ENCODE results near the gene LCNL1. TPM values are rescaled to one million over a fixed set of nuclear protein-coding genes. Genes with fewer than 3 reads are reported as not detected.

LCNL1 gene
- polyA plus RNA-seq, 3 donors from 2014 or later, result not detected

DNA sequence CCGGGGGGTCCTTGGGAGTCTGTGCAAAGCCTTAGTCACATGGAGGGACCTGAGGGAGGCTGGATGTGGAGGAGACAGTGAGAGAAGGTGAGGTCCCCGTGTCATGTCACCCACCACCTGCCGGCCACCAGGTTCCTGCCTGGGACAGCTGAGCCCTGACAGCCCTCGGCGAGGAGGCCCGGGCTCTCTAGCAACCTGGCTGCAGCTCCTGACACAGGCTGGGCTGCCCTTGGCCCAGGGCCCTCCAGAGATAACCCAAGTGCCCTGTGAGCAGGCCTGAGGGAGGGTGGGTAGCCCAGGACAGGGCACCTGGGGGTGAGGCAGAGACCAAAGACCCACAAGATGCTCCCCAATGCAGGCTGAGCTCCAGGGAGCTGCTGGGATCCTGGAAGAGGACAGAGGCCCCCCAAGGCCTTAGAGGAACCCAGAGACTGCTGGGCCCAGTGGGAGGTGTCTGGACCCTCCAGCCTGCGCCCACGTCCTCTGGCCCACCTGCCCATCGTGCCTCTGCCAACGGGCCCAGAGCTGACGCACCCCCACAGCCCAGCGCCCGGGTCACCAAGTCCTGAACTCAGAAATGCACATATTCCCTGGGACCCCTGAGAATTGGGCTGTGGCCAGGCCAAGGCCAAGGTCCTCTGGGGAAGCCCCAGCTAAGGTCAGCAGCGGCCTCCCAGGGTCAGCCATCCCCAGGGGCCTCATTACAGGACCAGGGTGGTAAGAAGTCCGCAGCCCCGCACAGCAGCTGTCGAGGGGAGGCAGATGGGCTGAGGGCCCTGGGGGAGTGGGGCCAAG is 14.3 kb upstream of the LCNL1 start:
- Mint-ChIP-seq H3K36me3 (no peaks in the 10 kb centered on the region), H3K27me3 (ENCODE audit: low read depth in 3 of 3) (peaks cover 0 to 11% (median 5%) of the 10 kb centered on the region in 3 donors), H3K4me1 (peaks cover 23 to 28% of the 10 kb centered on the region in 2 donors), H3K4me3 (no peak overlapping the region), H3K27ac (no peak overlapping the region), H3K9me3 (no peaks in the 10 kb centered on the region)
- no peak for DNase-seq

DNA sequence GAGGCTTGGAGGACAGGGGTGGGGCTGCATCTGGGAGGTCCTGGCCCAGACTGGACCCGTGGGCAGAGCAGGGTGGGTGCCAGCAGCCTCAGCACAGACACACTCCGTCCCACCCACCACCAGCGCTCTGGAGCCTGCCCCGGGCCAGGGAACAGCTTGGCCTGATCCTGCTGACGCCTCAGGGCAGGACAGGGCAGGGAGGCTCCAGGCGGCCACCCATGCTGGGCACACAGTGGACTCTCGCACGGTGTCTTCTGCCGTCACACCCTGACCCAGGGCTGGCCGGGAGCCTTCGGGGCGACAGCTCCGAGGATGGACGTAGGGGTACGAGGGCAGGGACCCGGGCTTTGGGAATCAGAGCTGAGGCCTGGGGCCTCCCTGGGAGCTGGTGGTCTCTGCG is 13.6 kb upstream of the LCNL1 start:
- Mint-ChIP-seq H3K4me1 (peaks cover 23 to 33% of the 10 kb centered on the region in 2 donors), H3K27me3 (ENCODE audit: low read depth in 3 of 3) (peaks cover 0 to 11% (median 5%) of the 10 kb centered on the region in 3 donors), H3K4me3 (no peak overlapping the region), H3K36me3 (no peaks in the 10 kb centered on the region), H3K9me3 (no peaks in the 10 kb centered on the region), H3K27ac (no peak overlapping the region)
- no peak for DNase-seq

DNA sequence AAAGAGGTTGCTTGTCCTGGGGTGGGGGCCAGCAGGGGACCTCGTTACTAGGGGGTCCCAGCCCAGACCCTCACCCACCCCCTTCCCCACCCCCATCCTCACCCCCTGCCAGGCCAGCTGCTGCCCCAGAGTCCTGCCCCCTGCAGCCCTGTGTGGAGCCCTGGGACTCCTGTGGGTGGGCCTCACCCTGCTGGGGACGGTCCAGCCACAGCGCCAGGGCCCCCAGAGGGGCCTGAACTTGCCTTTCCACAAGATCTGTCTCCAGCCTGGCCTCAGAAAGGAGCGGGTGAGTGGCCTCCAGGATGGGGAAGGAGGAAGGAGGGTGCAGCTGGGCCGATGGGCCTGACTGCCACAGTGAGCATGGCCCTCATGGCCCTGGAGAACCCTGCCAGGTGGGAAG is 13.0 kb upstream of the LCNL1 start:
- no peak for DNase-seq
- Mint-ChIP-seq H3K4me3 (no peak overlapping the region), H3K4me1 (peaks cover 22 to 33% of the 10 kb centered on the region in 2 donors), H3K9me3 (no peaks in the 10 kb centered on the region), H3K36me3 (no peaks in the 10 kb centered on the region), H3K27ac (no peak overlapping the region), H3K27me3 (ENCODE audit: low read depth in 3 of 3) (peaks cover 0 to 11% (median 5%) of the 10 kb centered on the region in 3 donors)

DNA sequence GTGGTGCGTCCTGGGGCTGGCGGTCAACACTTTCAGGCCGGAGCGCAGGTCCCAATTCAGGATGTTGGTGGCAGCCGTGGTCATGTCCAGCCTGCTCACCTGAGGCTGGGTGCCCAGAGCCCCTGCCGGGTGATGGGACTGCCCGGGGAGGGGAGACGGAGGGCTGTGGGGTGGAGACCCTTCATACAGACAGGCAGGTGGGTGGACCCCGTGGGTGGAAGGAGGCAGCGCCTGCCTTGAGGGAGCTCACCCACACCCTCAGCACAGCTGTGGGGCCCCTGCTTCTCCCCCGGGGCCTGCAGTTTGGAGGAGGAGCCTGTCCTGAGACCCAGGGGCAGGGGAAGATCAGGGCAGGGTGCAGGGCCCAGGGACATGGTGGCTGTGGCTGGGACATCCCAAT is 12.4 kb upstream of the LCNL1 start:
- Mint-ChIP-seq H3K4me3 (no peak overlapping the region), H3K4me1 (peaks cover 22 to 34% of the 10 kb centered on the region in 2 donors), H3K27me3 (ENCODE audit: low read depth in 3 of 3) (peaks cover 0 to 9% (median 5%) of the 10 kb centered on the region in 3 donors), H3K27ac (no peak overlapping the region), H3K36me3 (no peaks in the 10 kb centered on the region), H3K9me3 (no peaks in the 10 kb centered on the region)
- DNase-seq, result no peak

DNA sequence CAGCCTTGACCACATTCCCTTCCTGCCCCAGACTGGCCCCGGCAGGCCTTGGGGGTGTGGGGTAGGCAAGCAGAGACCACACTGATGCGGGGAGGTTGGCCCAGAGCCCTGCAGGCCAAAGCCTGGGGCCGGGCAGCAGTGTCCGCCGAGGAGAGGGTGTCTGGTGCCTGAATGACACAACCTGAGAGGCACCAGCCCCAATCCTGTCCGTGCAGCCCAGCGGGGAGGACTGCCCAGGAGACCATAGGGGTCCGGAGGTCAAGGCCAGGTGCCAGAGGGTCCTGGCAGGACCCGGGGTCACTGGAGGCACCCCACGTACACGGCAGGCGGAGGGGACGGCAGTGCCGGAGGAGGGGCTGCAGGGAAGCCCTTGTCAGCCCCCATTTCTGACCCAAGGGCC is 11.0 kb upstream of the LCNL1 start:
- H3K4me1 Mint-ChIP-seq, result peaks cover 20 to 35% of the 10 kb centered on the region in 2 donors
- no peak for DNase-seq
- no peaks in the 10 kb centered on the region for H3K36me3 Mint-ChIP-seq
- no peak overlapping the region for H3K4me3 Mint-ChIP-seq
- no peaks in the 10 kb centered on the region for H3K27me3 Mint-ChIP-seq (ENCODE audit: low read depth in 3 of 3)
- H3K27ac Mint-ChIP-seq, result no peak overlapping the region
- no peaks in the 10 kb centered on the region for H3K9me3 Mint-ChIP-seq

DNA sequence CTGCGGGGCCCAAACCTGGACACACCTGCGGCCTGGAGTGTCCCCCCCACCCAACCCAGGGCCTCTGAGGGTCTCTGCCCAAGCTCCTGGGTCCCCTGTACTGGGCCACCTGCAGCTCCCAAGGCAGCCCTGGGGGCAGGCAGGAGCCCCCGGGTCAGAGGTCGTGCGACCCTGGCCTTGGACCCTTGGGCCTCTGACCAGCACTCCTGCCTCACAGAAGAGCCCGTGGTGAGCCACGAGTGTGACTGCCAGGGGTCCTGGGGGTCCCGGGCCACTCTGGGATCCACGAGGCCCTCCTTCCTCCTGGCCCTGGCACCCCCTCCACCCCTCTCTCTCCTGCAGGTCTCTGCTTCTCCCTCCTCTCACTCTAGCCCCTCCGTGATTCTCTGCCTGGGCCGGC is 10.5 kb upstream of the LCNL1 start:
- H3K4me1 Mint-ChIP-seq, result peaks cover 20 to 34% of the 10 kb centered on the region in 2 donors
- no peak for DNase-seq
- peaks cover 0 to under 1% (median 0%) of the 10 kb centered on the region in 3 donors for H3K27me3 Mint-ChIP-seq (ENCODE audit: low read depth in 3 of 3)
- H3K9me3 Mint-ChIP-seq, result no peaks in the 10 kb centered on the region
- H3K27ac Mint-ChIP-seq, result no peak overlapping the region
- no peak overlapping the region for H3K4me3 Mint-ChIP-seq
- no peaks in the 10 kb centered on the region for H3K36me3 Mint-ChIP-seq

DNA sequence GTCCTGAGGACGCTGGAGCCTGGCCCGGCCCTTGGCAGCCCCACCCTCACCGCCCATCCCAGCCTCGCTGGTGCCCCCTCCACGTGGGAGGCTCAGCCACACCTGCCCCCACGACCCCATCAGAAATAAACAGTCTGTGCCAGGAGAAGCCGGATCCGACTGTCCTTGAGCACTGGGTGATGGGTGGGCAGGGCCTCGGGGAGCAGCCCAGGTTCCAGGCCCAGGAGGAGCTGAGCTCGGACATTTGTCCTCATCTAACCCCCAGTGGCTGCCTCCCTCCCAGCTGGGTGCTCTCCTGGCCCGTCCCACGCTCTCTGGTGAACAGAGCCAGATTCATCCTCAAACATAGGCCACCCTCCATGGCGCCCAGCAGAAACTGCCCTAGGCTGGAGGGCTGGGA is 10.1 kb upstream of the LCNL1 start:
- no peaks in the 10 kb centered on the region for H3K9me3 Mint-ChIP-seq

DNA sequence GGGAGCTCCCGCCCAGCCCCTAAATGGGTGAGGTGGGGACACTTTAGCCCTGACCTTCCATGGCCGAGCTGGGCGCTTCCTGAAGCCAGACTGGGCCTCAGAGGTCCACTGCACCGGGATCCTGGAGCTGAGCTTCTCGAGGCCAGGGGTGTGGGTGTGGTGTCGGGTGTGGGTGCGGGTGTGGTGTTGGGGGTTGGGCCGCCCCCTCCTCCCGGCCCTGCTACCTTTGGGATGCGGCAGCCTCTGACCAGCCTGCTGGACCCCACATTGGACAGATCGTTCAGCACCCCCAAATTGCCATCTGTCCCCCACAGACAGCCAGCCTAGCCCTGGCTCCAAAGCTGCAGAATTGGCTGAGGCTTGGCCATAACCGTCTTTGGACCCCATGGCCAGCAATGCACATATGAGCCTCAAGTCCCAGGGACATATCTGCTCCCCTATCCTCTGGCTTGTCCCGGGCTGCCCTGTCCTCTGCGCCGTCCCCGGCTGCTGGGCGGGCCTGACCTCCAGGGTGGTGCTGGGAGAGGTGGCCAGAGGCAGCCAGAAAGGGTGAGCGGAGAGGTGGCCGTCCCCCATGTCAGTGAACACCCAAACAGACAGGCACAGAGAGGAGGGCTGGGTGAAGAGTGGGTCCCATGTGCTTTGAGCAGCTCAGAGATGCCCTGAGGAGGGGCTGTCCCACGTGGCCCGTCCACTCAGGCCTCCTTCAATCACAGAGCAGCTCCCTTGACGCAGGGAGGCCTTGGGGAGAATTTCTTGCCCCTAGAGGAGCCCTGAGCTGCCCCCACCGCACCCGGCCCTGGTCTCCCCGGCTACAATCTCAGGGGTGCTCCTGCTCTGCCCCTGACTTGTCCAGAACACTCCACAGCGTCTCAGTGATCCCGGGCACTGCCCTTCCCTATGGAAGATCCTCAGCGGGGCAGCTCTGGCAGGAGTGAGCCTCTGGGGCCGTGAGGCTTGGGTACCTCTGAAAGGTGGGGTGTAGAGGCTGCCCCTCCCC is 8.9 kb upstream of the LCNL1 start:
- Mint-ChIP-seq H3K27me3 (ENCODE audit: low read depth in 3 of 3) (peaks cover 0 to 3% (median 0%) of the 10 kb centered on the region in 3 donors), H3K4me1 (peaks cover 20 to 36% of the 10 kb centered on the region in 2 donors), H3K4me3 (peak overlapping the region in 3 of 5 donors; percentile 4 to 29 (median 23)), H3K27ac (peak overlapping the region in 2 of 6 donors; percentile 82 to 85), H3K36me3 (no peaks in the 10 kb centered on the region), H3K9me3 (no peaks in the 10 kb centered on the region)
- DNase-seq, result no peak

More for the DNA sequence above, 10.1 kb upstream of the LCNL1 start:
- Mint-ChIP-seq H3K27ac (no peak overlapping the region), H3K4me3 (no peak overlapping the region), H3K4me1 (peaks cover 20 to 36% of the 10 kb centered on the region in 2 donors), H3K27me3 (ENCODE audit: low read depth in 3 of 3) (peaks cover 0 to 3% (median 0%) of the 10 kb centered on the region in 3 donors), H3K36me3 (no peaks in the 10 kb centered on the region)
- no peak for DNase-seq

DNA sequence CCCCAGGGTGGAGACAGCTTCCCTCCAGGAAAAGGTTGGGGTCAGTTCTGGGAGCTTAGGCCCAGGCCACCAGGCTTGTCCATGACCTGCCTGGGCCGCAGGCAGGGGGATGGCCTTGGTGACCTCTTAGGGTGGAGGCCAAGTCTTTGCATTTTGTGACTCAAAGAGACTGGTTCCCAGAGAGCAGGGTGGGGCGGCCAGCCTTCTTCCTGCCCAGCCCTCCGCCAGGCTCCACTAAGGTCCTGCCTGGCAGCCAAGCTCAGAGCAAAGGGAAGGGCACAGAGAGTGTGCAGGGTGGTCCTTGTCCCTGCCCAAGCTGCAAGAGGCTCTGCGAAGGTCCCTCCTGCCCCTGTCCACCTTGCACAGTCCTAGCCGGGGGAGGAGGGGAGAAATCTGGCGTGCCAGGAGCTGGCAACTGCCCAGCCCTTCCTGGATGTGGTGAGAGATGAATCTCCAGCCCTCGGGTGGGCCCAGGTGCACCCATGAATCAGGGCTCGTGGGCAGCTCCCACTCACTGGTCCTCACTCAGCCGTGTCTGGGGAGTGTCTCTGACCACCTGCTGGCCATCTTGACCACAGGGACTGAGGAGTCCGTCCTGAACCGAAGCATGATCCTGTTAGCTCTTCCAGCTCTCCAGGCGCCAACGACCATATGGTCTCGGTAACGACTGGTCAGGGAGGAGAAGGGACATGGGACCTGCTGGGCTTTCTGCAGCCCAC is 7.8 kb upstream of the LCNL1 start:
- no peak for DNase-seq

DNA sequence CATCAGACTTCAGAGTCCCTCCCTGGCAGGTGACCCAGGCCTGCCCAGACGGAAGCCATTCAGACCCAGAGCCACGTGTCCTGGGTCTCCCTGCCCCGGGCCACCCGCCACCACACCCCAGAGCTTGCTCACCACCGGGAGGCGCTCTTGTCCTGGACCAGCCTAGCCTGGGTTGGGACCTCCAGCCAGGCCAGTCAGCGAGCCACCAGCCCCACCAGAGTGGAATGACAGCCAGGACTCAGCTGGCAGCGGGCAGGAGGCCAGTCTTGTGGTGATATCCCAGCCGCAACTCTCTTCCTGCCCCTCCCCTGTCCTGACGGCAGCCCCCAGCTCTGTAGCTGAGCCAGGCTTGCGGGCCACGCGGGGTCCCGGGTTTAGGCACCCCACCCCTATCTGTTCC is 7.1 kb upstream of the LCNL1 start:
- peak overlapping the region; percentile 59 to 86 (median 79) for H3K27ac Mint-ChIP-seq

More for the DNA sequence above, 7.8 kb upstream of the LCNL1 start:
- peaks cover 20 to 36% of the 10 kb centered on the region in 2 donors for H3K4me1 Mint-ChIP-seq
- H3K4me3 Mint-ChIP-seq, result peak overlapping the region; percentile 74 to 85 (median 83)
- peaks cover 0 to 3% (median 0%) of the 10 kb centered on the region in 3 donors for H3K27me3 Mint-ChIP-seq (ENCODE audit: low read depth in 3 of 3)
- no peaks in the 10 kb centered on the region for H3K36me3 Mint-ChIP-seq
- no peaks in the 10 kb centered on the region for H3K9me3 Mint-ChIP-seq
- peak overlapping the region; percentile 59 to 86 (median 79) for H3K27ac Mint-ChIP-seq

DNA sequence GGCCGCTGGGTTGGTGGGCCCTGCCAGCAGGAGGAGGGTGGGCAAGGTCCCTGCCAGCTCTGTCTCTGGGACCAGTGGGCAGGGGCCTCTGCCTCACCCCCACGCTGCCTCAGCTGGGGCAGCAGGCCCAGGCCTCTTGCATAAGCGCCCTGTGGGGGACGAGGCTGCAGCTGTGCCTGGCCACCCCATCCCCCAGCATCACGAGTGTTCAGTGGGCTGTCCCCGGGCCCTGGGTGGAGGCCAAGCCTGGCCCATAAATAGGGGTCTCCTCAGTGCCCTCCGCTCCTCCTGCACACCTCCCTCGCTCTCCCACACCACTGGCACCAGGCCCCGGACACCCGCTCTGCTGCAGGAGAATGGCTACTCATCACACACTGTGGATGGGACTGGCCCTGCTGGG is 5.6 kb upstream of the LCNL1 start, which contains the start of gene PTGDS:
PTGDS (plus strand) TSS at position 282 of the 400 bp plus-strand sequence; CDS start at position 357, 75 bp downstream.
- no peak for DNase-seq
- Mint-ChIP-seq H3K4me3 (peak within 1 kb of the TSS; percentile 74 to 85 (median 83)), H3K36me3 (no peaks in the 10 kb centered on the region), H3K27ac (peak within 1 kb of the TSS; percentile 51 to 86 (median 82)), H3K9me3 (no peaks in the 10 kb centered on the region), H3K27me3 (ENCODE audit: low read depth in 3 of 3) (peaks cover 0 to 3% (median 2%) of the 10 kb centered on the region in 3 donors), H3K4me1 (peaks cover 20 to 35% of the 10 kb centered on the region in 2 donors)

More for the DNA sequence above, 7.1 kb upstream of the LCNL1 start:
- H3K4me3 Mint-ChIP-seq, result peak overlapping the region; percentile 74 to 85 (median 83)
- H3K27me3 Mint-ChIP-seq (ENCODE audit: low read depth in 3 of 3), result peaks cover 0 to 3% (median 0%) of the 10 kb centered on the region in 3 donors
- no peaks in the 10 kb centered on the region for H3K9me3 Mint-ChIP-seq
- DNase-seq, result peak; percentile 62 to 70 (median 66)
- H3K36me3 Mint-ChIP-seq, result no peaks in the 10 kb centered on the region
- peaks cover 20 to 36% of the 10 kb centered on the region in 2 donors for H3K4me1 Mint-ChIP-seq

DNA sequence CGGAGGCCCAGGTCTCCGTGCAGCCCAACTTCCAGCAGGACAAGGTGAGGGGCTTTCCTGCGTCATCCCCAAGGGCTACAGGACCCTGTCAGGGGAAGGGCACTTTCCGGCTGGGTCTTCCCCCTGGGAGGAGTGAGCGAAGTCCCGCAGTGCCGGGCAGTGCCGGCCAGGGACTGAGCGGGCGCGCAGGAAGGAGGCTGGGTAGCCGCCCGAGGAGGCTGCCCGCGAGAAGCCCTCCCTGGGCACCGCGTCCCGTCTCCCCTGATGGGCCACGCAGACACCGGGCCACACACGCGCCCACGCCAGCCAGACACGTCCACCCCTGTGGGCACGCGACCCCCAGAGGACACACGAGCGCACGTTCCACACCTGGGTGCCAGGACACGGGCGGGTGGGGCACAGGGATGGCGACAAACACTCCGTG is 5.1 kb upstream of the LCNL1 start:
- Mint-ChIP-seq H3K4me1 (peaks cover 20 to 35% of the 10 kb centered on the region in 2 donors), H3K27ac (peak overlapping the region in 5 of 6 donors; percentile 20 to 59 (median 53)), H3K27me3 (ENCODE audit: low read depth in 3 of 3) (peaks cover 0 to 3% (median 2%) of the 10 kb centered on the region in 3 donors), H3K36me3 (no peaks in the 10 kb centered on the region), H3K4me3 (peak overlapping the region; percentile 62 to 80 (median 68)), H3K9me3 (no peaks in the 10 kb centered on the region)
- no peak for DNase-seq
